GM12875 (cell line): ENCODE results near the gene IFI16.

ENCODE experiments used
- H3K4me3 ChIP-seq: one replicate; pipeline ENCODE4 v1.5.1; 2011; ENCODE audit warnings: low read depth, low read length, control low read depth
- CTCF ChIP-seq: IDR thresholded peaks from 2 replicates; pipeline ENCODE4 v1.5.1; 2011; ENCODE audit warnings: low read depth, mild to moderate bottlenecking, control low read depth, inconsistent platforms, low read length, moderate library complexity, borderline replicate concordance; ENCODE audit not compliant: insufficient read depth

Gene IFI16

GRCh38 chr1:159056069-159056698 is 46.5 kb downstream of the IFI16 start:
- peak; percentile 27; the same call in 1 of the 2 replicates for TF ChIP-seq CTCF

GRCh38 chr1:159058751-159059150 is 49.0 kb downstream of the IFI16 start:
- no peak for TF ChIP-seq CTCF

More at GRCh38 chr1:159056069-159056698, 46.5 kb downstream of the IFI16 start:
- no peak overlapping the region for H3K4me3 ChIP-seq

GRCh38 chr1:159065106-159065505 is 55.4 kb downstream of the IFI16 start:
- no peak overlapping the region for H3K4me3 ChIP-seq
- no peak for TF ChIP-seq CTCF

More at GRCh38 chr1:159058751-159059150, 49.0 kb downstream of the IFI16 start:
- no peak overlapping the region for H3K4me3 ChIP-seq

- no peak for TF ChIP-seq CTCF
- H3K4me3 ChIP-seq = no peak overlapping the region
Measured at GRCh38 chr1:159066108-159066507, 56.4 kb downstream of the IFI16 start.

- no peak overlapping the region for H3K4me3 ChIP-seq
- TF ChIP-seq CTCF = no peak
Measured at GRCh38 chr1:159067699-159068621, 58.3 kb downstream of the IFI16 start.

GRCh38 chr1:159068886-159069285 is 59.2 kb downstream of the IFI16 start:
- no peak overlapping the region for H3K4me3 ChIP-seq
- TF ChIP-seq CTCF = no peak
